GM23338 (cell line): Measurements from ENCODE around the gene BCL2L14. TPM values are rescaled to one million over a fixed set of nuclear protein-coding genes. Genes with fewer than 3 reads are reported as not detected.

Source experiments
- ATAC-seq: fragments of 200-7000 bp; cut with Tn5 transposase; 3 replicates; pipeline ENCODE4 v1.9.1; 2020
- DNase-seq: peaks from one replicate; pipeline ENCODE4 v3.0.0-alpha.2; 2015; ENCODE audit warnings: low spot score
- H2AFZ ChIP-seq: fragments of 200-600 bp; sonication (generic); 2 replicates; pipeline ENCODE4 v1.8.0; 2016; ENCODE audit warnings: antibody characterized with exemption, mild to moderate bottlenecking, moderate library complexity
- H3F3A ChIP-seq: fragments of 200-600 bp; sonication (generic); replicated peaks from 2 replicates; pipeline ENCODE4 v1.8.0; 2017; ENCODE audit warnings: antibody characterized with exemption, mixed run types, low read depth
- H3K27ac ChIP-seq: fragments of 200-600 bp; sonication (generic); 2 replicates; pipeline ENCODE4 v1.6.1; 2016; ENCODE audit warnings: low read depth
- H3K27me3 ChIP-seq: fragments of 200-600 bp; sonication (generic); 2 replicates; pipeline ENCODE4 v1.8.0; 2016; ENCODE audit warnings: mild to moderate bottlenecking, mixed run types, moderate library complexity; ENCODE audit not compliant: insufficient read depth
- H3K36me3 ChIP-seq: fragments of 200-600 bp; sonication (generic); 2 replicates; pipeline ENCODE4 v1.8.0; 2016; ENCODE audit warnings: mild to moderate bottlenecking; ENCODE audit not compliant: insufficient read depth
- H3K4me1 ChIP-seq: fragments of 200-600 bp; sonication (generic); 2 replicates; pipeline ENCODE4 v1.8.0; 2016; ENCODE audit warnings: mild to moderate bottlenecking, moderate library complexity; ENCODE audit not compliant: insufficient read depth
- H3K4me2 ChIP-seq: fragments of 200-600 bp; sonication (generic); 2 replicates; pipeline ENCODE4 v1.7.1; 2017; ENCODE audit warnings: mixed run types
- H3K4me3 ChIP-seq: fragments of 200-600 bp; sonication (generic); 2 replicates; pipeline ENCODE4 v1.6.1; 2016; ENCODE audit warnings: mixed run types
- H3K79me2 ChIP-seq: fragments of 200-600 bp; sonication (generic); replicated peaks from 2 replicates; pipeline ENCODE4 v1.8.0; 2017; ENCODE audit warnings: mild to moderate bottlenecking; ENCODE audit not compliant: insufficient read depth
- H3K9me2 ChIP-seq: fragments of 200-600 bp; sonication (generic); 2 replicates; pipeline ENCODE4 v1.8.0; 2017; ENCODE audit not compliant: insufficient read depth
- H4K20me1 ChIP-seq: fragments of 200-600 bp; sonication (generic); replicated peaks from 2 replicates; pipeline ENCODE4 v1.8.0; 2017; ENCODE audit warnings: mild to moderate bottlenecking; ENCODE audit not compliant: insufficient read depth
- H3K27ac Mint-ChIP-seq: 2 replicates; pipeline ENCODE4 v1.8.0; 2020; ENCODE audit warnings: inconsistent platforms, mild to moderate bottlenecking, moderate library complexity, mixed read lengths
- H3K27me3 Mint-ChIP-seq: 3 replicates; pipeline ENCODE4 v1.8.0; 2022; ENCODE audit warnings: low read depth, mild to moderate bottlenecking, moderate library complexity, mixed read lengths, inconsistent platforms; ENCODE audit not compliant: insufficient read depth, poor library complexity
- H3K36me3 Mint-ChIP-seq: 3 replicates; pipeline ENCODE4 v1.8.0; 2021; ENCODE audit warnings: low read depth, mild to moderate bottlenecking, inconsistent platforms, moderate library complexity, mixed read lengths
- H3K4me1 Mint-ChIP-seq: 3 replicates; pipeline ENCODE4 v1.8.0; 2020; ENCODE audit warnings: mild to moderate bottlenecking, inconsistent platforms, mixed read lengths
- H3K4me3 Mint-ChIP-seq: 3 replicates; pipeline ENCODE4 v1.8.0; 2021; ENCODE audit warnings: moderate library complexity, mild to moderate bottlenecking, inconsistent platforms, mixed read lengths
- H3K9me3 Mint-ChIP-seq: 3 replicates; pipeline ENCODE4 v1.8.0; 2020; ENCODE audit warnings: moderate library complexity, mild to moderate bottlenecking, inconsistent platforms, mixed read lengths
- CREB1 ChIP-seq: fragments of 250-450 bp; sonication (Bioruptor Pico); IDR thresholded peaks from 2 replicates; pipeline ENCODE4 v1.5.0; 2020; ENCODE audit warnings: low read depth, mild to moderate bottlenecking, moderate library complexity
- CTCF ChIP-seq, 2 experiments: fragments of 200-600 bp in 1 of 2; sonication (generic) in 1 of 2; conservative IDR thresholded peaks; 2 replicates each; pipeline versions ENCODE4 v1.5.1 to v1.6.1; 2016 to 2017; ENCODE audit warnings: antibody characterized with exemption in 2 of 2, low read depth in 2 of 2, mild to moderate bottlenecking in 2 of 2, moderate library complexity in 1 of 2
- EZH2 ChIP-seq: fragments of 200-600 bp; sonication (generic); IDR thresholded peaks from one replicate; pipeline ENCODE4 v1.8.0; 2017; ENCODE audit warnings: antibody characterized with exemption, mild to moderate bottlenecking, low read depth; ENCODE audit not compliant: unreplicated experiment
- EZH2phosphoT487 ChIP-seq: fragments of 200-600 bp; sonication (generic); IDR thresholded peaks from one replicate; pipeline ENCODE4 v1.8.1; 2018; ENCODE audit warnings: antibody characterized with exemption; ENCODE audit not compliant: unreplicated experiment
- JUNB ChIP-seq: IDR thresholded peaks from one replicate; pipeline ENCODE4 v1.6.1; 2016; ENCODE audit warnings: antibody characterized with exemption; ENCODE audit not compliant: unreplicated experiment
- NANOG ChIP-seq: IDR thresholded peaks from 2 replicates; pipeline ENCODE4 v1.6.1; 2016; ENCODE audit warnings: antibody characterized with exemption, borderline replicate concordance
- POLR2AphosphoS5 ChIP-seq: IDR thresholded peaks from 2 replicates; pipeline ENCODE4 v1.6.1; 2016; ENCODE audit warnings: antibody characterized with exemption, low read depth
- REST ChIP-seq: IDR thresholded peaks from one replicate; pipeline ENCODE4 v1.6.1; 2018; ENCODE audit warnings: antibody characterized with exemption; ENCODE audit not compliant: unreplicated experiment
- STAT1 ChIP-seq: IDR thresholded peaks from one replicate; pipeline ENCODE4 v1.6.1; 2016; ENCODE audit warnings: antibody characterized with exemption; ENCODE audit not compliant: unreplicated experiment
- ZNF114 ChIP-seq: fragments of 250-450 bp; sonication (Bioruptor Pico); IDR thresholded peaks from 2 replicates; pipeline ENCODE4 v1.5.0; 2020; ENCODE audit warnings: mild to moderate bottlenecking, moderate library complexity
- ZNF331 ChIP-seq: fragments of 250-450 bp; sonication (Bioruptor Pico); IDR thresholded peaks from 2 replicates; pipeline ENCODE4 v1.5.0; 2020; ENCODE audit warnings: low read depth, mild to moderate bottlenecking, moderate library complexity
- polyA plus RNA-seq: library from polyadenylated mRNA; unstranded; fragments of >200 nt; fragmentation: Nextera tagmentation; extraction: Ambion mirVana; gene quantifications from 2 replicates; pipeline ENCODE4 v1.2.1, GENCODE V29; 2016
- total RNA-seq: library from RNA; depleted of rRNA; stranded (reverse); fragments of >200 nt; shearing (Covaris generic); gene quantifications from 2 replicates; pipeline ENCODE4 v1.2.3, GENCODE V29; 2014
- TF ChIP-seq, protein P1 (sequence below): fragments of 250-450 bp; sonication (Bioruptor Pico); IDR thresholded peaks from 2 replicates; pipeline ENCODE4 v1.5.0; 2020; ENCODE audit warnings: mild to moderate bottlenecking, moderate library complexity
- TF ChIP-seq, protein P2 (sequence below): IDR thresholded peaks from 2 replicates; pipeline ENCODE4 v1.6.1; 2016; ENCODE audit warnings: antibody characterized with exemption

The BCL2L14 gene
- total and polyA plus RNA-seq, 2 experiments from 2014 or later, result 2.1 to 2.7 TPM

- Histone ChIP-seq H3K4me3 (no peak overlapping the region), H3F3A (peaks cover 10% of the 10 kb centered on the region; the same call in 1 of the 2 replicates), H2AFZ (no peak overlapping the region), H3K79me2 (no peaks in the 10 kb centered on the region), H4K20me1 (no peaks in the 10 kb centered on the region), H3K27me3 (no peaks in the 10 kb centered on the region), H3K27ac (no peak overlapping the region), H3K4me1 (peaks cover 19% of the 10 kb centered on the region), H3K36me3 (no peaks in the 10 kb centered on the region), H3K9me2 (peaks cover 7% of the 10 kb centered on the region; the same call in 1 of the 2 replicates), H3K4me2 (no peak overlapping the region)
- DNase-seq (no peak), ATAC-seq (peak; percentile 69)
- H3K4me1 Mint-ChIP-seq, result peaks cover 13% of the 10 kb centered on the region
- H3K36me3 Mint-ChIP-seq, result no peaks in the 10 kb centered on the region
- no peaks in the 10 kb centered on the region for H3K9me3 Mint-ChIP-seq
- no peak overlapping the region for H3K4me3 Mint-ChIP-seq
- TF ChIP-seq EZH2phosphoT487, result no peak
- TF ChIP-seq POLR2AphosphoS5, result no peak
- no peak for TF ChIP-seq STAT1
- no peak for TF ChIP-seq CREB1 (CRISPR knock-in tag)
- TF ChIP-seq, protein P1, sequence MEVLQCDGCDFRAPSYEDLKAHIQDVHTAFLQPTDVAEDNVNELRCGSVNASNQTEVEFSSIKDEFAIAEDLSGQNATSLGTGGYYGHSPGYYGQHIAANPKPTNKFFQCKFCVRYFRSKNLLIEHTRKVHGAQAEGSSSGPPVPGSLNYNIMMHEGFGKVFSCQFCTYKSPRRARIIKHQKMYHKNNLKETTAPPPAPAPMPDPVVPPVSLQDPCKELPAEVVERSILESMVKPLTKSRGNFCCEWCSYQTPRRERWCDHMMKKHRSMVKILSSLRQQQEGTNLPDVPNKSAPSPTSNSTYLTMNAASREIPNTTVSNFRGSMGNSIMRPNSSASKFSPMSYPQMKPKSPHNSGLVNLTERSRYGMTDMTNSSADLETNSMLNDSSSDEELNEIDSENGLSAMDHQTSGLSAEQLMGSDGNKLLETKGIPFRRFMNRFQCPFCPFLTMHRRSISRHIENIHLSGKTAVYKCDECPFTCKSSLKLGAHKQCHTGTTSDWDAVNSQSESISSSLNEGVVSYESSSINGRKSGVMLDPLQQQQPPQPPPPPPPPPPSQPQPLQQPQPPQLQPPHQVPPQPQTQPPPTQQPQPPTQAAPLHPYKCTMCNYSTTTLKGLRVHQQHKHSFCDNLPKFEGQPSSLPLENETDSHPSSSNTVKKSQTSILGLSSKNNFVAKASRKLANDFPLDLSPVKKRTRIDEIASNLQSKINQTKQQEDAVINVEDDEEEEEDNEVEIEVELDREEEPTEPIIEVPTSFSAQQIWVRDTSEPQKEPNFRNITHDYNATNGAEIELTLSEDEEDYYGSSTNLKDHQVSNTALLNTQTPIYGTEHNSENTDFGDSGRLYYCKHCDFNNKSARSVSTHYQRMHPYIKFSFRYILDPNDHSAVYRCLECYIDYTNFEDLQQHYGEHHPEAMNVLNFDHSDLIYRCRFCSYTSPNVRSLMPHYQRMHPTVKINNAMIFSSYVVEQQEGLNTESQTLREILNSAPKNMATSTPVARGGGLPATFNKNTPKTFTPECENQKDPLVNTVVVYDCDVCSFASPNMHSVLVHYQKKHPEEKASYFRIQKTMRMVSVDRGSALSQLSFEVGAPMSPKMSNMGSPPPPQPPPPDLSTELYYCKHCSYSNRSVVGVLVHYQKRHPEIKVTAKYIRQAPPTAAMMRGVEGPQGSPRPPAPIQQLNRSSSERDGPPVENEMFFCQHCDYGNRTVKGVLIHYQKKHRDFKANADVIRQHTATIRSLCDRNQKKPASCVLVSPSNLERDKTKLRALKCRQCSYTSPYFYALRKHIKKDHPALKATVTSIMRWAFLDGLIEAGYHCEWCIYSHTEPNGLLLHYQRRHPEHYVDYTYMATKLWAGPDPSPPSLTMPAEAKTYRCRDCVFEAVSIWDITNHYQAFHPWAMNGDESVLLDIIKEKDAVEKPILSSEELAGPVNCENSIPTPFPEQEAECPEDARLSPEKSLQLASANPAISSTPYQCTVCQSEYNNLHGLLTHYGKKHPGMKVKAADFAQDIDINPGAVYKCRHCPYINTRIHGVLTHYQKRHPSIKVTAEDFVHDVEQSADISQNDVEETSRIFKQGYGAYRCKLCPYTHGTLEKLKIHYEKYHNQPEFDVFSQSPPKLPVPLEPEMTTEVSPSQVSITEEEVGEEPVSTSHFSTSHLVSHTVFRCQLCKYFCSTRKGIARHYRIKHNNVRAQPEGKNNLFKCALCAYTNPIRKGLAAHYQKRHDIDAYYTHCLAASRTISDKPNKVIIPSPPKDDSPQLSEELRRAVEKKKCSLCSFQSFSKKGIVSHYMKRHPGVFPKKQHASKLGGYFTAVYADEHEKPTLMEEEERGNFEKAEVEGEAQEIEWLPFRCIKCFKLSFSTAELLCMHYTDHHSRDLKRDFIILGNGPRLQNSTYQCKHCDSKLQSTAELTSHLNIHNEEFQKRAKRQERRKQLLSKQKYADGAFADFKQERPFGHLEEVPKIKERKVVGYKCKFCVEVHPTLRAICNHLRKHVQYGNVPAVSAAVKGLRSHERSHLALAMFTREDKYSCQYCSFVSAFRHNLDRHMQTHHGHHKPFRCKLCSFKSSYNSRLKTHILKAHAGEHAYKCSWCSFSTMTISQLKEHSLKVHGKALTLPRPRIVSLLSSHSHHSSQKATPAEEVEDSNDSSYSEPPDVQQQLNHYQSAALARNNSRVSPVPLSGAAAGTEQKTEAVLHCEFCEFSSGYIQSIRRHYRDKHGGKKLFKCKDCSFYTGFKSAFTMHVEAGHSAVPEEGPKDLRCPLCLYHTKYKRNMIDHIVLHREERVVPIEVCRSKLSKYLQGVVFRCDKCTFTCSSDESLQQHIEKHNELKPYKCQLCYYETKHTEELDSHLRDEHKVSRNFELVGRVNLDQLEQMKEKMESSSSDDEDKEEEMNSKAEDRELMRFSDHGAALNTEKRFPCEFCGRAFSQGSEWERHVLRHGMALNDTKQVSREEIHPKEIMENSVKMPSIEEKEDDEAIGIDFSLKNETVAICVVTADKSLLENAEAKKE, result no peak
- no peak for TF ChIP-seq NANOG
- no peak for TF ChIP-seq JUNB
- no peak for TF ChIP-seq ZNF114 (CRISPR knock-in tag)
- TF ChIP-seq REST, result no peak
- TF ChIP-seq, protein P2, sequence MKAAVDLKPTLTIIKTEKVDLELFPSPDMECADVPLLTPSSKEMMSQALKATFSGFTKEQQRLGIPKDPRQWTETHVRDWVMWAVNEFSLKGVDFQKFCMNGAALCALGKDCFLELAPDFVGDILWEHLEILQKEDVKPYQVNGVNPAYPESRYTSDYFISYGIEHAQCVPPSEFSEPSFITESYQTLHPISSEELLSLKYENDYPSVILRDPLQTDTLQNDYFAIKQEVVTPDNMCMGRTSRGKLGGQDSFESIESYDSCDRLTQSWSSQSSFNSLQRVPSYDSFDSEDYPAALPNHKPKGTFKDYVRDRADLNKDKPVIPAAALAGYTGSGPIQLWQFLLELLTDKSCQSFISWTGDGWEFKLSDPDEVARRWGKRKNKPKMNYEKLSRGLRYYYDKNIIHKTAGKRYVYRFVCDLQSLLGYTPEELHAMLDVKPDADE, result no peak
- TF ChIP-seq ZNF331 (CRISPR knock-in tag), result no peak
- no peak for TF ChIP-seq EZH2
- TF ChIP-seq CTCF (conservative IDR thresholded peaks at IDR 0.05; ENCODE audit: low read depth in 2 of 2), result no peak
- H3K27me3 Mint-ChIP-seq, result peaks cover 8% of the 10 kb centered on the region
- no peak overlapping the region for H3K27ac Mint-ChIP-seq
These were observed 21.4 kb downstream of the BCL2L14 start for GRCh38 chr12:12091977-12092663.
